Pericardium fibroblast (primary cell): ENCODE data around the gene NSMF. TPM values are rescaled to one million over a fixed set of nuclear protein-coding genes. Genes with fewer than 3 reads are reported as not detected.

Source experiments
- total RNA-seq: library from RNA; depleted of rRNA; stranded (reverse); fragments of >200 nt; gene quantifications from 2 replicates; pipeline ENCODE4 v1.2.3, GENCODE V29; 2015

Gene NSMF
- total RNA-seq = 60.7 and 64.3 TPM in 2 replicates

GRCh38 chr9:137459152-137459600 is at the start of gene NSMF:
Gene NSMF (minus strand): TSS chr9:137459334. CDS start chr9:137459102, 232 bp downstream.

GRCh38 chr9:137441289-137441934 is 17.7 kb downstream of the NSMF start, which contains the start of gene ENTPD8:
Gene ENTPD8 (minus strand): TSS chr9:137441357. CDS start chr9:137438285, 3,072 bp downstream.

GRCh38 chr9:137422604-137423513 is 36.3 kb downstream of the NSMF start, which contains the start of the genes EXD3 and NOXA1:
Gene EXD3 (minus strand): TSS chr9:137423162. CDS start chr9:137395357, 27,805 bp downstream.
Gene NOXA1 (plus strand): TSS chr9:137423393. CDS start chr9:137423530, 137 bp downstream.

Other genes with a start within 250 kb of the NSMF start
- not detected in 2 replicates for gene RNF208, start 237.1 kb downstream of the NSMF start, total RNA-seq
- 0.17 TPM in 1 of 2 replicates, not detected in the other for gene CYSRT1, start 234.2 kb downstream of the NSMF start, total RNA-seq
- not detected in 2 replicates for gene RNF224, start 231.8 kb downstream of the NSMF start, total RNA-seq
- not detected in 2 replicates for gene SLC34A3, start 228.4 kb downstream of the NSMF start, total RNA-seq
- gene TUBB4B, start 218.0 kb downstream of the NSMF start, total RNA-seq = 115 and 248 TPM in 2 replicates
- not detected in 2 replicates for gene STPG3, start 208.0 kb downstream of the NSMF start, total RNA-seq
- 33.8 and 44.2 TPM in 2 replicates for gene NELFB, start 204.0 kb downstream of the NSMF start, total RNA-seq
- gene TOR4A, start 181.6 kb downstream of the NSMF start, total RNA-seq = 4.6 and 15.5 TPM in 2 replicates
- gene NRARP, start 157.1 kb downstream of the NSMF start, total RNA-seq = 0.35 and 3.4 TPM in 2 replicates
- gene EXD3, start 36.2 kb downstream of the NSMF start, total RNA-seq = 4.9 and 17.6 TPM in 2 replicates
- gene NOXA1, start 35.9 kb downstream of the NSMF start, total RNA-seq = 0.17 and 0.23 TPM in 2 replicates
- gene ENTPD8, start 18.0 kb downstream of the NSMF start, total RNA-seq = not detected in 2 replicates
- gene PNPLA7, start 91.1 kb upstream of the NSMF start, total RNA-seq = 0.23 and 1.6 TPM in 2 replicates
- 74.1 and 91.6 TPM in 2 replicates for gene MRPL41, start 92.5 kb upstream of the NSMF start, total RNA-seq
- 22.9 and 23.5 TPM in 2 replicates for gene DPH7, start 119.6 kb upstream of the NSMF start, total RNA-seq
- gene ZMYND19, start 131.2 kb upstream of the NSMF start, total RNA-seq = 19.2 and 26.3 TPM in 2 replicates
- 29.0 and 29.3 TPM in 2 replicates for gene ARRDC1, start 146.4 kb upstream of the NSMF start, total RNA-seq
- gene EHMT1, start 159.7 kb upstream of the NSMF start, total RNA-seq = 28.9 and 33.9 TPM in 2 replicates